NOMO-1 treated with dmso at 0.1 percent for 144 hours (cell line): ENCODE data around the gene OR4P4.

Experiments used
- DNase-seq: peaks from one replicate; lab custom pipeline; 2025; ENCODE audit not compliant: unreplicated experiment; lab: John Stamatoyannopoulos, UW

OR4P4 gene

GRCh38 chr11:55634813-55635212, at the start of gene OR4P4:
TSS of gene OR4P4 (plus strand) at chr11:55635113.
- no peak for DNase-seq

- no peak for DNase-seq
Observed at GRCh38 chr11:55607545-55607944, 27.4 kb upstream of the OR4P4 start, which contains the start of gene OR4C11. TSS of gene OR4C11 (minus strand) at chr11:55607645. CDS start at chr11:55604373, 3,272 bp downstream.

GRCh38 chr11:55624531-55624930, 10.4 kb upstream of the OR4P4 start:
- no peak for DNase-seq

- no peak for DNase-seq
Observed at GRCh38 chr11:55648027-55648426, 13.1 kb downstream of the OR4P4 start, which contains the start of gene OR4S2. TSS of gene OR4S2 (plus strand) at chr11:55648327. CDS start at chr11:55650904, 2,577 bp downstream.

- DNase-seq = no peak
Observed at GRCh38 chr11:55652560-55652959, 17.6 kb downstream of the OR4P4 start.

GRCh38 chr11:55655096-55655495, 20.2 kb downstream of the OR4P4 start:
- DNase-seq = no peak

- DNase-seq = peak; percentile 94
Observed at GRCh38 chr11:55658031-55658573, 23.2 kb downstream of the OR4P4 start.

GRCh38 chr11:55658608-55659007, 23.7 kb downstream of the OR4P4 start:
- no peak for DNase-seq

GRCh38 chr11:55661901-55662300, 27.0 kb downstream of the OR4P4 start, which contains the start of gene OR4C6:
TSS of gene OR4C6 (plus strand) at chr11:55662201. CDS start at chr11:55665167, 2,966 bp downstream.
- no peak for DNase-seq

GRCh38 chr11:55669376-55669775, 34.5 kb downstream of the OR4P4 start:
- DNase-seq = no peak

- no peak for DNase-seq
Observed at GRCh38 chr11:55673860-55674259, 38.9 kb downstream of the OR4P4 start.
